ENCODE results near the gene ENDOV. TPM values are rescaled to one million over a fixed set of nuclear protein-coding genes. Genes with fewer than 3 reads are reported as not detected.

Gene ENDOV
- total and polyA plus RNA-seq, 2 of the 13 experiments (the other 11 are each of a cell fraction or from before 2014, with no cell fraction given) = 15.1 to 17.1 TPM

- TF ChIP-seq, protein P1, sequence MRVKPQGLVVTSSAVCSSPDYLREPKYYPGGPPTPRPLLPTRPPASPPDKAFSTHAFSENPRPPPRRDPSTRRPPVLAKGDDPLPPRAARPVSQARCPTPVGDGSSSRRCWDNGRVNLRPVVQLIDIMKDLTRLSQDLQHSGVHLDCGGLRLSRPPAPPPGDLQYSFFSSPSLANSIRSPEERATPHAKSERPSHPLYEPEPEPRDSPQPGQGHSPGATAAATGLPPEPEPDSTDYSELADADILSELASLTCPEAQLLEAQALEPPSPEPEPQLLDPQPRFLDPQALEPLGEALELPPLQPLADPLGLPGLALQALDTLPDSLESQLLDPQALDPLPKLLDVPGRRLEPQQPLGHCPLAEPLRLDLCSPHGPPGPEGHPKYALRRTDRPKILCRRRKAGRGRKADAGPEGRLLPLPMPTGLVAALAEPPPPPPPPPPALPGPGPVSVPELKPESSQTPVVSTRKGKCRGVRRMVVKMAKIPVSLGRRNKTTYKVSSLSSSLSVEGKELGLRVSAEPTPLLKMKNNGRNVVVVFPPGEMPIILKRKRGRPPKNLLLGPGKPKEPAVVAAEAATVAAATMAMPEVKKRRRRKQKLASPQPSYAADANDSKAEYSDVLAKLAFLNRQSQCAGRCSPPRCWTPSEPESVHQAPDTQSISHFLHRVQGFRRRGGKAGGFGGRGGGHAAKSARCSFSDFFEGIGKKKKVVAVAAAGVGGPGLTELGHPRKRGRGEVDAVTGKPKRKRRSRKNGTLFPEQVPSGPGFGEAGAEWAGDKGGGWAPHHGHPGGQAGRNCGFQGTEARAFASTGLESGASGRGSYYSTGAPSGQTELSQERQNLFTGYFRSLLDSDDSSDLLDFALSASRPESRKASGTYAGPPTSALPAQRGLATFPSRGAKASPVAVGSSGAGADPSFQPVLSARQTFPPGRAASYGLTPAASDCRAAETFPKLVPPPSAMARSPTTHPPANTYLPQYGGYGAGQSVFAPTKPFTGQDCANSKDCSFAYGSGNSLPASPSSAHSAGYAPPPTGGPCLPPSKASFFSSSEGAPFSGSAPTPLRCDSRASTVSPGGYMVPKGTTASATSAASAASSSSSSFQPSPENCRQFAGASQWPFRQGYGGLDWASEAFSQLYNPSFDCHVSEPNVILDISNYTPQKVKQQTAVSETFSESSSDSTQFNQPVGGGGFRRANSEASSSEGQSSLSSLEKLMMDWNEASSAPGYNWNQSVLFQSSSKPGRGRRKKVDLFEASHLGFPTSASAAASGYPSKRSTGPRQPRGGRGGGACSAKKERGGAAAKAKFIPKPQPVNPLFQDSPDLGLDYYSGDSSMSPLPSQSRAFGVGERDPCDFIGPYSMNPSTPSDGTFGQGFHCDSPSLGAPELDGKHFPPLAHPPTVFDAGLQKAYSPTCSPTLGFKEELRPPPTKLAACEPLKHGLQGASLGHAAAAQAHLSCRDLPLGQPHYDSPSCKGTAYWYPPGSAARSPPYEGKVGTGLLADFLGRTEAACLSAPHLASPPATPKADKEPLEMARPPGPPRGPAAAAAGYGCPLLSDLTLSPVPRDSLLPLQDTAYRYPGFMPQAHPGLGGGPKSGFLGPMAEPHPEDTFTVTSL (CRISPR knock-in tag; IDR thresholded peaks at IDR 0.05; ENCODE audit: borderline replicate concordance) = no peak
- TF ChIP-seq HMGXB4 (CRISPR knock-in tag; IDR thresholded peaks at IDR 0.05; ENCODE audit: borderline replicate concordance in 1 of 2, low read depth in 1 of 2) = peak; percentile 51 to 90
- no peak; the same call in 1 of the 2 replicates for TF ChIP-seq HNRNPUL1 (IDR thresholded peaks at IDR 0.05; ENCODE audit: low read depth, low read length)
- TF ChIP-seq BCL6 (CRISPR knock-in tag; IDR thresholded peaks at IDR 0.05) = 0 out of 2 replicates have a peak, but pooled peaks have one; percentile 14
- peak; percentile 96; the same call in 1 of the 2 replicates for TF ChIP-seq ZNF343 (CRISPR knock-in tag; IDR thresholded peaks at IDR 0.05)
- TF ChIP-seq FOXO1 (CRISPR knock-in tag; IDR thresholded peaks at IDR 0.05) = no peak; the same call in 1 of the 2 replicates
- TF ChIP-seq GPBP1L1 (CRISPR knock-in tag; IDR thresholded peaks at IDR 0.05) = no peak
- TF ChIP-seq SMARCC2 (IDR thresholded peaks at IDR 0.05) = no peak
- peak; percentile 83 for TF ChIP-seq RFX1 (IDR thresholded peaks at IDR 0.05)
- TF ChIP-seq ZNF569 (CRISPR knock-in tag; IDR thresholded peaks at IDR 0.05; ENCODE audit: borderline replicate concordance) = peak; percentile 46; the same call in 1 of the 2 replicates
- no peak for TF ChIP-seq ZNF672 (CRISPR knock-in tag; IDR thresholded peaks at IDR 0.05)
- TF ChIP-seq, protein P2, sequence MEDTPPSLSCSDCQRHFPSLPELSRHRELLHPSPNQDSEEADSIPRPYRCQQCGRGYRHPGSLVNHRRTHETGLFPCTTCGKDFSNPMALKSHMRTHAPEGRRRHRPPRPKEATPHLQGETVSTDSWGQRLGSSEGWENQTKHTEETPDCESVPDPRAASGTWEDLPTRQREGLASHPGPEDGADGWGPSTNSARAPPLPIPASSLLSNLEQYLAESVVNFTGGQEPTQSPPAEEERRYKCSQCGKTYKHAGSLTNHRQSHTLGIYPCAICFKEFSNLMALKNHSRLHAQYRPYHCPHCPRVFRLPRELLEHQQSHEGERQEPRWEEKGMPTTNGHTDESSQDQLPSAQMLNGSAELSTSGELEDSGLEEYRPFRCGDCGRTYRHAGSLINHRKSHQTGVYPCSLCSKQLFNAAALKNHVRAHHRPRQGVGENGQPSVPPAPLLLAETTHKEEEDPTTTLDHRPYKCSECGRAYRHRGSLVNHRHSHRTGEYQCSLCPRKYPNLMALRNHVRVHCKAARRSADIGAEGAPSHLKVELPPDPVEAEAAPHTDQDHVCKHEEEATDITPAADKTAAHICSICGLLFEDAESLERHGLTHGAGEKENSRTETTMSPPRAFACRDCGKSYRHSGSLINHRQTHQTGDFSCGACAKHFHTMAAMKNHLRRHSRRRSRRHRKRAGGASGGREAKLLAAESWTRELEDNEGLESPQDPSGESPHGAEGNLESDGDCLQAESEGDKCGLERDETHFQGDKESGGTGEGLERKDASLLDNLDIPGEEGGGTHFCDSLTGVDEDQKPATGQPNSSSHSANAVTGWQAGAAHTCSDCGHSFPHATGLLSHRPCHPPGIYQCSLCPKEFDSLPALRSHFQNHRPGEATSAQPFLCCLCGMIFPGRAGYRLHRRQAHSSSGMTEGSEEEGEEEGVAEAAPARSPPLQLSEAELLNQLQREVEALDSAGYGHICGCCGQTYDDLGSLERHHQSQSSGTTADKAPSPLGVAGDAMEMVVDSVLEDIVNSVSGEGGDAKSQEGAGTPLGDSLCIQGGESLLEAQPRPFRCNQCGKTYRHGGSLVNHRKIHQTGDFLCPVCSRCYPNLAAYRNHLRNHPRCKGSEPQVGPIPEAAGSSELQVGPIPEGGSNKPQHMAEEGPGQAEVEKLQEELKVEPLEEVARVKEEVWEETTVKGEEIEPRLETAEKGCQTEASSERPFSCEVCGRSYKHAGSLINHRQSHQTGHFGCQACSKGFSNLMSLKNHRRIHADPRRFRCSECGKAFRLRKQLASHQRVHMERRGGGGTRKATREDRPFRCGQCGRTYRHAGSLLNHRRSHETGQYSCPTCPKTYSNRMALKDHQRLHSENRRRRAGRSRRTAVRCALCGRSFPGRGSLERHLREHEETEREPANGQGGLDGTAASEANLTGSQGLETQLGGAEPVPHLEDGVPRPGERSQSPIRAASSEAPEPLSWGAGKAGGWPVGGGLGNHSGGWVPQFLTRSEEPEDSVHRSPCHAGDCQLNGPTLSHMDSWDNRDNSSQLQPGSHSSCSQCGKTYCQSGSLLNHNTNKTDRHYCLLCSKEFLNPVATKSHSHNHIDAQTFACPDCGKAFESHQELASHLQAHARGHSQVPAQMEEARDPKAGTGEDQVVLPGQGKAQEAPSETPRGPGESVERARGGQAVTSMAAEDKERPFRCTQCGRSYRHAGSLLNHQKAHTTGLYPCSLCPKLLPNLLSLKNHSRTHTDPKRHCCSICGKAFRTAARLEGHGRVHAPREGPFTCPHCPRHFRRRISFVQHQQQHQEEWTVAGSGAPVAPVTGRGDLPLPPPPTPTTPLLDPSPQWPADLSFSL (CRISPR knock-in tag; IDR thresholded peaks at IDR 0.05) = no peak
- no peak for TF ChIP-seq ZFP1 (CRISPR knock-in tag; IDR thresholded peaks at IDR 0.05)
Measured at GRCh38 chr17:80454557-80455335, 39.8 kb downstream of the ENDOV start (continued).
